ENCODE results near the gene CD86.

The CD86 gene

GRCh38 chr3:122092460-122093165 is 37.5 kb downstream of the CD86 start:
- DNase-seq (ENCODE audit: low read depth), result peak; percentile 68

- no peak for DNase-seq (ENCODE audit: low read depth)
These were observed 39.0 kb downstream of the CD86 start for GRCh38 chr3:122094125-122094524.

- DNase-seq (ENCODE audit: low read depth), result no peak
These were observed 39.5 kb downstream of the CD86 start for GRCh38 chr3:122094693-122095092.

GRCh38 chr3:122097141-122097540 is 42.0 kb downstream of the CD86 start:
- DNase-seq (ENCODE audit: low read depth), result no peak

- DNase-seq (ENCODE audit: low read depth), result no peak
These were observed 43.4 kb downstream of the CD86 start for GRCh38 chr3:122098611-122099010.

GRCh38 chr3:122099255-122099654 is 44.1 kb downstream of the CD86 start:
- no peak for DNase-seq (ENCODE audit: low read depth)

GRCh38 chr3:122100083-122100482 is 44.9 kb downstream of the CD86 start:
- DNase-seq (ENCODE audit: low read depth), result no peak

GRCh38 chr3:122100591-122101463 is 45.7 kb downstream of the CD86 start:
- DNase-seq (ENCODE audit: low read depth), result peak; percentile 21

GRCh38 chr3:122101646-122102045 is 46.5 kb downstream of the CD86 start:
- DNase-seq (ENCODE audit: low read depth), result peak; percentile 63

GRCh38 chr3:122102191-122102935 is 47.2 kb downstream of the CD86 start:
- DNase-seq (ENCODE audit: low read depth), result no peak

- no peak for DNase-seq (ENCODE audit: low read depth)
These were observed 48.8 kb downstream of the CD86 start for GRCh38 chr3:122103821-122104514.

GRCh38 chr3:122104515-122105194 is 49.5 kb downstream of the CD86 start:
- DNase-seq (ENCODE audit: low read depth), result no peak

GRCh38 chr3:122105626-122106025 is 50.5 kb downstream of the CD86 start:
- peak; percentile 11 for DNase-seq (ENCODE audit: low read depth)

- DNase-seq (ENCODE audit: low read depth), result no peak
These were observed 52.0 kb downstream of the CD86 start for GRCh38 chr3:122107171-122107570.

- no peak for DNase-seq (ENCODE audit: low read depth)
These were observed 56.8 kb downstream of the CD86 start for GRCh38 chr3:122111974-122112373.

GRCh38 chr3:122112754-122113153 is 57.6 kb downstream of the CD86 start:
- no peak for DNase-seq (ENCODE audit: low read depth)

GRCh38 chr3:122123850-122124249 is 68.7 kb downstream of the CD86 start:
- DNase-seq (ENCODE audit: low read depth), result no peak

- no peak for DNase-seq (ENCODE audit: low read depth)
These were observed 77.9 kb downstream of the CD86 start for GRCh38 chr3:122132949-122133540.

- DNase-seq (ENCODE audit: low read depth), result peak; percentile 3
These were observed 91.3 kb downstream of the CD86 start for GRCh38 chr3:122146466-122146865.

- DNase-seq (ENCODE audit: low read depth), result no peak
These were observed 93.9 kb downstream of the CD86 start for GRCh38 chr3:122148941-122149627.
